A549 treated with AZD2906 at 1 μM for 4 hours (cell line): Measurements from ENCODE around the gene ADAMTS20. TPM values are rescaled to one million over a fixed set of nuclear protein-coding genes. Genes with fewer than 3 reads are reported as not detected.

Source experiments
- total RNA-seq: library from RNA; stranded (reverse); fragments of 200-300 nt; extraction: Qiagen RNA extraction; gene quantifications from 5 replicates; pipeline ENCODE4 v1.2.3, GENCODE V29; 2022

Gene ADAMTS20
- total RNA-seq: not detected in 5 replicates

GRCh38 chr12:43551971-43552559 is at the start of gene ADAMTS20:
Gene ADAMTS20, minus strand, starts transcription at chr12:43552203. Its CDS starts 282 bp downstream, at chr12:43551921.

Other genes with a start within 250 kb of the ADAMTS20 start
- gene PUS7L, start 206.6 kb upstream of the ADAMTS20 start, total RNA-seq: 2.8 to 5.0 TPM (median 3.5 TPM) in 5 replicates
- 3.1 to 4.4 TPM (median 4.1 TPM) in 5 replicates for gene IRAK4, start 206.7 kb upstream of the ADAMTS20 start, total RNA-seq